ENCODE results near the gene SDF4. TPM values are rescaled to one million over a fixed set of nuclear protein-coding genes. Genes with fewer than 3 reads are reported as not detected.

SDF4 gene
- total RNA-seq, 2 experiments from 2014 or later: 142 to 147 TPM

- CTCF ChIA-PET: interaction anchor here (1.5 to 2.1 kb wide), 2 partner anchors 84 kb away, joined by 6 to 7 read pairs; no protein-coding TSS in a partner anchor
- POLR2A ChIA-PET: interaction anchor here (0.6 to 1.6 kb wide), 3 partner anchors 25 to 143 kb away, joined by 3 to 5 read pairs (median 4); partner anchors contain the start of genes C1orf159 and SDF4
Observed at GRCh38 chr1:1206376-1206965, 25.3 kb downstream of the SDF4 start, which contains the start of gene TNFRSF18. Gene TNFRSF18, minus strand, starts transcription at chr1:1206592. Its CDS starts 21 bp downstream, at chr1:1206571.

GRCh38 chr1:1205769-1206375 is 25.9 kb downstream of the SDF4 start:
- POLR2A ChIA-PET: interaction anchor here (0.5 to 0.6 kb wide), 2 partner anchors 90 to 195 kb away, joined by 3 read pairs; partner anchors contain the start of gene C1orf159
- CTCF ChIA-PET: interaction anchor here (1.0 to 1.5 kb wide), 2 partner anchors 20 to 84 kb away, joined by 3 to 6 read pairs; no protein-coding TSS in a partner anchor

- POLR2A ChIA-PET: interaction anchor here (0.5 kb wide), 1 partner anchor 194 kb away, joined by 3 read pairs; no protein-coding TSS in a partner anchor
- CTCF ChIA-PET: interaction anchor here (1.0 to 1.5 kb wide), 2 partner anchors 19 to 83 kb away, joined by 3 to 6 read pairs; no protein-coding TSS in a partner anchor
Observed at GRCh38 chr1:1204998-1205768, 26.6 kb downstream of the SDF4 start.

GRCh38 chr1:1204425-1204920 is 27.3 kb downstream of the SDF4 start:
- POLR2A ChIA-PET: no interaction called here
- CTCF ChIA-PET: interaction anchor here (1.0 kb wide), 1 partner anchor 19 kb away, joined by 3 read pairs; no protein-coding TSS in a partner anchor

- ChIA-PET CTCF (no interaction called here), POLR2A (no interaction called here)
Observed at GRCh38 chr1:1203561-1204424, 28.0 kb downstream of the SDF4 start.

- POLR2A ChIA-PET: no interaction called here
- CTCF ChIA-PET: no interaction called here
Observed at GRCh38 chr1:1202831-1203560, 28.8 kb downstream of the SDF4 start.

- ChIA-PET POLR2A (interaction anchor here (1.3 kb wide), 1 partner anchor 12 kb away, joined by 3 read pairs; no protein-coding TSS in a partner anchor), CTCF (interaction anchor here (0.8 kb wide), 1 partner anchor 78 kb away, joined by 3 read pairs; no protein-coding TSS in a partner anchor)
Observed at GRCh38 chr1:1200876-1201810, 30.7 kb downstream of the SDF4 start.

- ChIA-PET CTCF (interaction anchor here (0.5 to 0.8 kb wide), 2 partner anchors 78 to 1112 kb away, joined by 3 read pairs; no protein-coding TSS in a partner anchor), POLR2A (interaction anchor here (0.6 to 1.3 kb wide), 2 partner anchors 13 to 229 kb away, joined by 3 to 4 read pairs; no protein-coding TSS in a partner anchor)
Observed at GRCh38 chr1:1199961-1200875, 31.6 kb downstream of the SDF4 start.

GRCh38 chr1:1199141-1199960 is 32.5 kb downstream of the SDF4 start:
- ChIA-PET CTCF (no interaction called here), POLR2A (interaction anchor here (0.6 to 1.8 kb wide), 2 partner anchors 9 to 230 kb away, joined by 4 read pairs; no protein-coding TSS in a partner anchor)

- ChIA-PET CTCF (no interaction called here), POLR2A (interaction anchor here (1.8 kb wide), 1 partner anchor 9 kb away, joined by 4 read pairs; no protein-coding TSS in a partner anchor)
Observed at GRCh38 chr1:1198423-1199140, 33.2 kb downstream of the SDF4 start.

GRCh38 chr1:1197551-1198422 is 34.0 kb downstream of the SDF4 start:
- ChIA-PET POLR2A (interaction anchor here (1.8 kb wide), 1 partner anchor 10 kb away, joined by 4 read pairs; no protein-coding TSS in a partner anchor), CTCF (no interaction called here)

- ChIA-PET POLR2A (no interaction called here), CTCF (interaction anchor here (0.9 kb wide), 1 partner anchor 58 kb away, joined by 3 read pairs; no protein-coding TSS in a partner anchor)
Observed at GRCh38 chr1:1197188-1197500, 34.7 kb downstream of the SDF4 start.

- CTCF ChIA-PET: interaction anchor here (0.9 to 1.5 kb wide), 2 partner anchors 58 to 80 kb away, joined by 3 to 4 read pairs; no protein-coding TSS in a partner anchor
- POLR2A ChIA-PET: no interaction called here
Observed at GRCh38 chr1:1196431-1197187, 35.2 kb downstream of the SDF4 start.

Data from activated CD8-positive, alpha-beta memory T cell treated with anti-CD3 and anti-CD28 coated beads for 36 hours (primary cell).